ENCODE measurements around the gene HOTAIR. TPM values are rescaled to one million over a fixed set of nuclear protein-coding genes. Genes with fewer than 3 reads are reported as not detected.
A peak's percentile ranks its signal among the peaks of the same experiment; 100 is the strongest.

HOTAIR gene
- total RNA-seq, 1 donor from 2014 or later, result not detected

DNA sequence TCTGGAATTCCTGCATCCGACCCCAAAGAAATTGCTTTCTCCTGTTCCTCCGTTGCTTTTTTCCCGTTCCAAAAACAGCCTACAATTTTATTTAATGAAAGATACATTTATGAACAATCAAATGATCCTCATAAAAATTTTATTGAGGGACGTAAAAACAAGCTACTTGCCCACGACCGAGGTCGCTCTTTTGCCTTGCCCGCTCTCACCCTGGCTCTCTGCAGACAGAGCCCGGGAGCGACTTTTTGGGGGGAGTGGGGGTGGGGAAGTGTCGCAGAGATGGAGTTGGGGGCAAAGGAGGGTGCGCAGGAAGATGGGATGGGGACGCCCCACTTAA is 24.1 kb upstream of the HOTAIR start:
- H3K4me3 Mint-ChIP-seq, result no peak overlapping the region
- intact Hi-C loops (cut with micrococcal nuclease), result loop anchor here (5.0 to 10.0 kb wide), 3 partner anchors 33 to 64 kb away; partner anchors contain the start of genes HOXC13, HOXC4 and HOXC5
- H3K9me3 Mint-ChIP-seq, result no peaks in the 10 kb centered on the region
- H3K4me1 Mint-ChIP-seq, result peaks cover 23% of the 10 kb centered on the region
- no peak for DNase-seq
- peaks cover 3% of the 10 kb centered on the region for H3K36me3 Mint-ChIP-seq (ENCODE audit: low read depth)
- no peak overlapping the region for H3K27ac Mint-ChIP-seq
- H3K27me3 Mint-ChIP-seq, result peaks cover 89% of the 10 kb centered on the region

DNA sequence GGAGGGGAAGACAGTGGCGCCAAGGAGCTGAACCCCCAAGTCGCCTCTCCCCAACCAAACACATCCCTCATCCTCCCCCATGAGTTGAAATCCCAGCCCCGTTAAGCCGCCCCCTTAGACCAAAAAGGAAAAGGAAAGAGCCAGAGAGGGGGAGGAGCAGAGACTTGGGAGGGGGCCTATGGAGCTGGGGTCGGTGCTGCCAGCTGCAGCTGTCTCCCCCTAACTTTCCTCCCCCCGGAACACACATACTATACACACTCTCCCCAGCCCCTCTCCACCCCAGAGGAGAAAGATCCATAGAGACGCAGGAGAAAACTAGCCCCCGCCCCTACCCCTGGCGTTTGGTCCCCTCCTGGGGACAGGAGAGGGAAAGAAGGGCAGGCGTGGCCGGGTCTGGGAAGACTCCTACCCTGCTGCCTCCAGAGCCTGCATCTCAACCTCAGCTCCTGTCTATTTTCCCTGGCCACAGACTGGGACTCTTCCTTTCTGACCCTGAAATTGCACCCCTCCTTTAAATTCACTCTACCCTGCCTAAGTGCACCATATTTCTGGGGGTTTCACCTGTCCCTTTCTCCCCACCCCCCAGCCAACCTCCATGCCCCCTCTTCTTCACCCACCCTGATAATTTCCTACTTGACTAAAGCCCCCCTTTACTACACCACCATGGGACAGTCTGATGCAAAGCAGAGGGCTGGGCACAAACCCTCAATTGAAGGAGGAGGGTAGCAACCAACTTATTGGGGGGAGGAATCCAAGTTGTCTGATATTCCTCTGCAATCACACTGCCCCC is 23.6 kb upstream of the HOTAIR start:
- H3K4me3 Mint-ChIP-seq, result no peak overlapping the region
- DNase-seq, result no peak
- H3K36me3 Mint-ChIP-seq (ENCODE audit: low read depth), result peaks cover 3% of the 10 kb centered on the region
- H3K27me3 Mint-ChIP-seq, result peaks cover 90% of the 10 kb centered on the region
- intact Hi-C loops (cut with micrococcal nuclease), result loop anchor here (5.0 to 10.0 kb wide), 3 partner anchors 34 to 64 kb away; partner anchors contain the start of genes HOXC13, HOXC4 and HOXC5
- peaks cover 23% of the 10 kb centered on the region for H3K4me1 Mint-ChIP-seq
- no peaks in the 10 kb centered on the region for H3K9me3 Mint-ChIP-seq
- H3K27ac Mint-ChIP-seq, result no peak overlapping the region

DNA sequence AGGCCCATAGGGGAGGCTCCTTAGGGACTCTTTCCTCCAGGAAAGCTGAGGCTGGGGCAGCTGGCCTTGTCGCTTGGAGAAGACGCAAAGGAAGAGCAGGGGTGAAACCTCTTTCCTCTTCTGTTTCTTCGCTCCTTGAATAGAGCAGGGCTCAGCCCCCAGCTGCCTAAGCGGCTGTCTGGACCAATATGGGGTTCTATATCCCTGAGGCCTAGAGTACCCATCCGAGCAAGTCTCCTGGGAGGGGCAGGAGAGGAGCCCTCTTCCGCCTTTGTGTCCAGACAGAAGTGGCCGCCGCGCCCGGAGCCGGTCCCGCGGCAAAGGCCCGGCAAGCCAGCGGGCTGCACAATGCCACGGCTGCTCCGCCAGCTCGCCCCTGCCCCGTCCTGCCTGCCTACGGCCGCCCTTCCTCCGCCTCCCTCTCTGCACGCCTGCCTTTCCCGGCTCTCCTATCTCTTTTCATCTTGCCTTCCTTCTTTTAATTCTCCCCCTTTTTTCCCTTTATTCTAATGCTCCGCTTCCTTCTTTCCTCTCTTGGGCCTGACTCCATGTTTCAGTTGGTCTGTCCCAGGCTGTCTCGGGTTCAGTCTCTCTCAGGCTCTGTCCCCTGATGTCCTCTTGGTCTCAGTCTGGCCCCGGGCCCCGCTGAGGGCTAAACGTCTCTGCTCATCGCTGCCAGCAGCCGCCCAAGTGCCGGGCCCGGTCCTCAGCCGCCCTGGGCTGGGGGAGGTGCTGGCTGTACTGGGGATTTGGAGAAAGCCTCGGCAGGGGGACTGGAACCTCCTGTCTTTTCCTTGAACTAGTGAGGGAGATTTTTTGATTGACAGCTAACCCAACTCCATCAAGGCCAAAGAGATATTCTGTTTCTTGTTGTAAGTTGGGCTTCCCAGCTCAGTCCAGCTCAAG is 22.7 kb upstream of the HOTAIR start:
- H3K27me3 Mint-ChIP-seq, result peaks cover 89% of the 10 kb centered on the region
- no peak for DNase-seq
- peaks cover 3% of the 10 kb centered on the region for H3K36me3 Mint-ChIP-seq (ENCODE audit: low read depth)
- H3K4me1 Mint-ChIP-seq, result peaks cover 20% of the 10 kb centered on the region
- H3K9me3 Mint-ChIP-seq, result no peaks in the 10 kb centered on the region
- H3K27ac Mint-ChIP-seq, result no peak overlapping the region
- intact Hi-C loops (cut with micrococcal nuclease), result loop anchor here (2.0 to 10.0 kb wide), 4 partner anchors 15 to 63 kb away; partner anchors contain the start of genes HOXC13, HOXC4 and HOXC5
- no peak overlapping the region for H3K4me3 Mint-ChIP-seq

DNA sequence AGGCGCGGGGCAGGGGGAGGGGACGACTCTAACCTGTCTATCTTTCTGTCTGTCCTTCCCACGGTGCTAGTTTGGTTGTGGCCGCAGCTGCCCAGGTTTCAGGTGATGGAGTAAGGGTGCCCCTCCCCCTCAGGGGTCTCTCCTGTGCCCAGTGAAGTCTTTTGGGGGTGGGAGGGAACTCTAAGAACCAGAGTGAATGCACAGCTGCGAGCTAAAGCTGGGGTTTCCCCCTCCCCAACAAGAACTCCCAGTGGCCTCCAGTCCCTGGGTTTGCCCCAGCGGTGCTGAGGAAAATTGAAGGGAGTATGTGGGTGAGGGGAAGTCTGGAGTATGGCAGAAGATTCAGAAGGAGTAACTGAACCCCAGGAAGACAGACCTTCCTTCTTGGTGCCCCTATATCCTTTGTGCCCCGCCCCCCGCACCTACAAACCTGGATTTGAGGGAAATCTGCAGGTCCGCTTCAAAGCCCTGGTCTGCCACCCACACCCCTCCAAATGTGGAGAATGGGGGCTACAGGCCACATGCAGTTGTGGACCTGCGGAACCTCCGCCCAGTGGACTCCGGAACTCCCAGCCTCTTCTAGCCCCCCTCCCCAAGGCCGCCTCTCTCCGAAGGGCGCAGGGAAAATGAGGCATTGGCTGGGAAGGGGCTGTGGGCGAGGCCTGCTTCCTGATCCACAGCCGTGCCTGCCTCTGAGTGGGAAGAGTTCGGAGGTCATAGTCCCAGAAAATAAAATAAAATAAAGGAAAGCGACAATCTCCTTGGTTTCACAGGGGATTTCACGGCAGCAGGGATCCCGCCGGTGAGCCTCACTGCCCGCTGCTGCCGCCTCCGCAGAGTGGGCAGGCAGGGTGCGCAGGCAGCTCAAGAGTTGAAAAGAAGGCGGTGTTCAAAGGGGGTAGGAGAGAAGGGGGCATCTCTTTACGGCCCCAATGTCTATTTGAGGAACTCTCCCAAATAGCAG is 21.8 kb upstream of the HOTAIR start:
- H3K4me1 Mint-ChIP-seq, result peaks cover 18% of the 10 kb centered on the region
- intact Hi-C loops (cut with micrococcal nuclease), result loop anchor here (2.0 to 10.0 kb wide), 4 partner anchors 14 to 62 kb away; partner anchors contain the start of genes HOXC13, HOXC4 and HOXC5
- peaks cover 89% of the 10 kb centered on the region for H3K27me3 Mint-ChIP-seq
- DNase-seq, result no peak
- H3K4me3 Mint-ChIP-seq, result peak overlapping the region; percentile 75
- H3K36me3 Mint-ChIP-seq (ENCODE audit: low read depth), result peaks cover 3% of the 10 kb centered on the region
- H3K9me3 Mint-ChIP-seq, result no peaks in the 10 kb centered on the region
- H3K27ac Mint-ChIP-seq, result no peak overlapping the region

DNA sequence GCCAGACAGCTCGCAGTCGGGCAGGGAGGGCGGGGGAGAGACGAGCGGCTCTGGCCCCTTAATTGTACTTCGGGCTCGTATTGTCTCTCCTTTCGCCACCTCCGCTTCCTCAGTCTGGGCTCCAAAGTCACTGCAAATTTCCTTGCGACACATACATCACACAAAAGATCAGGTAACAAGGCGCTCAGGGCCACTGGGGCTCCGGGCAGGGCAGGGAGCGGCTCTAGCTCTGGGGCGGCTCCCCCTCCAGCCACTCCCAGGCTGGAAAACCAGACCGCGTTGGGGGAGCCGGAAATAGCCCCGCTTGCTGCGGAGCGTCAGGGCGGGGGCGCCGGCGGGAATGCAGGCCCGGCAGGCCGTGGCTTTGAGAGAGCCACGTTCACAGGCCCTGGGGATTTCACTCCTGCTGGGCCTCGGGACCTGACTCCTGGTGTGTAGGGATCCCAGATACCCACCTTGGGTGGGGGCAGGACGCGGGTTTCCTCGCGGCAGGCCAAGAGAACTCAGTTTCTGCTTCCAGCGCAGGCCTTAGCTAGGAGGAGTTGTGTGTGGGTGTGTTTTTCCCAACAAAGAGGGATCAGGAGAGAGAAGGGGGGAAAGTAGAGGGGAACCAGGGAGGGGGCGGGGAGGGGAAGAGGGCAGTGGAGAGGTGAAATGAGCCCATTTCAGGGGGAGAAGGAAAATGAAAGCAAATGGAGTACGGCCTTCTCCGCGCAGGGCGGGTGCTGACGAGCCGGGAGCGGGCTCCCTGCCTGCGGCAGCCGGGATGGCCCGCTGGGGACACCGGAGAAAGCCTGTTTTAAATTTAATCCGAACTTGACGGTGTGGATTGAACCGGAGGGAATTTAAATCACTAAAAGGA is 20.9 kb upstream of the HOTAIR start:
- Mint-ChIP-seq H3K4me3 (peak overlapping the region; percentile 75), H3K27me3 (peaks cover 87% of the 10 kb centered on the region), H3K4me1 (peaks cover 18% of the 10 kb centered on the region), H3K27ac (no peak overlapping the region), H3K36me3 (ENCODE audit: low read depth) (peaks cover 3% of the 10 kb centered on the region), H3K9me3 (no peaks in the 10 kb centered on the region)
- DNase-seq, result peak; percentile 74
- intact Hi-C loops (cut with micrococcal nuclease), result loop anchor here (2.0 to 10.0 kb wide), 5 partner anchors 13 to 61 kb away; partner anchors contain the start of genes HOXC12, HOXC13, HOXC4 and HOXC5

DNA sequence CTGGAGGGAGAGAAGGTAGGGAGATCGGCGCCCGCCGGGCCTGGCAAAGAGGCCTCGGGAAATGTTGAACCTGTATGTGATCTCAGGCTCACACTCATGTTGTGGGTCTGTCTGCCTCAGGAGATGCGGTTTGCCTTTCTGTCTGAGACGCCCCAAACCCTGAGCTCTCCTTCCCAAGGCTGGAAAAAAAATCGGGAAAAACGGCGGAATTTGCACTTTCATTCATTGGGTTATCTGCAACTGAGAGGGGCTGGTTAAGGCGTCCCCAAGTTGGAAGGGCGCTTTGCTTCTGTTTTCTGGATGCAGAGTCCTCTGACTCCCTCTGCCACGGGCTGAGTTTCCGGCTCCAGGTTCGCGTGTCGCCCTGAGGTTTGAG is 20.2 kb upstream of the HOTAIR start:
- Mint-ChIP-seq H3K9me3 (no peaks in the 10 kb centered on the region), H3K4me1 (peaks cover 18% of the 10 kb centered on the region), H3K4me3 (no peak overlapping the region), H3K27ac (no peak overlapping the region), H3K36me3 (ENCODE audit: low read depth) (peaks cover 3% of the 10 kb centered on the region), H3K27me3 (peaks cover 89% of the 10 kb centered on the region)
- intact Hi-C loops (cut with micrococcal nuclease), result loop anchor here (2.0 to 10.0 kb wide), 4 partner anchors 37 to 60 kb away; partner anchors contain the start of genes HOXC12, HOXC13, HOXC4 and HOXC5
- no peak for DNase-seq

DNA sequence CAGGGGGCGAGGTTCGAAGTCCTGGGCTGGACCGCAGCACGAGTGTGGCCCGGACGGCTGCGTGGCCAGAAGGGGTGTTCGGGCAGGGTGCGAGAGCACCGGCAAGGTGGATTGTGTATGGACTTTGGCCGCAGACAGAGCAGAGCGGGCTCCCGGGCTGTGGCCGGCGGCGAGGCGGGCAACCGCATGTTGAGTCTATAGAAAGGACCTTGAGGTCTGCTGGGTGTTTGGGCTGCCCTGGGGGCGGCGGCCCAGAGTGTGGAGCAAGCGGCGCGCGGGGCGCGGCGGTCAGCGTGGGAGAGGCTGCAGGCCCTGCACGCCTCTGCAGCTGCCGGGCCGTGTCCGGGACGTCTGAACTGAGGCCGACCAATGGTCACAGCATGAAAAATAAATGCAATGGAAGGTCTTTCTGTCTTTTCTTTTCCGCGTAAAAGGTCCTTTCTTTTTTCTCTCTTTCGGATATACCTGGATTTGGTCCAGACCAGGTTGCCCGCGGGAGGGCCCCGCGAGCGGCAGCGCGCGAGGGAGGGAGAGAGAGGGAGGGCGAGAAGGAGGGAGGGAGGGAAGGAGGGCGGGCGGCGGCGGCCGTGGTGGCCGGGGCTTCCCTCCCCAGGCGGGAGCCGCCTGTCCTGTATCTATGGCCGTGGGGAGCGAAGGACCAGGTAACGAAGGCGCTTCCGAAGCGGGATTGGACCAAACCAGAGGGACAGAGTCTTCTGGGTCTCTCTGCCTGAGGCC is 19.7 kb upstream of the HOTAIR start:
- no peaks in the 10 kb centered on the region for H3K9me3 Mint-ChIP-seq

DNA sequence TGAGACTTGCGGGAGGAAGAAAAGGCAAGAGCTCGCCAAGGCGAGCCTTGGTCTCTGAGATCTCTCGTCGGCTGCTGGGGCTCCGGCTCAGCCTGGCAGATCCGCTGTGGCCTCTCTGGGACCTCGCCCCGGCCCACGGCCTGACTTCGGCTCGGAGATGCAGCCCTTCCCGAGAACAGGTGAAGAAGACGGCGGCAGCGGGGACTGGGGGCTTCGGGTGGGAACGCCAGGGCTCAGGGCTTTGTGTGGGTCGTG is 19.2 kb upstream of the HOTAIR start:
- intact Hi-C loops (cut with micrococcal nuclease), result loop anchor here (2.0 to 10.0 kb wide), 2 partner anchors 39 to 59 kb away; partner anchors contain the start of genes HOXC12 and HOXC13
- peaks cover 27% of the 10 kb centered on the region for H3K4me1 Mint-ChIP-seq

More for the DNA sequence above, 19.7 kb upstream of the HOTAIR start:
- intact Hi-C loops (cut with micrococcal nuclease), result loop anchor here (2.0 to 10.0 kb wide), 4 partner anchors 38 to 60 kb away; partner anchors contain the start of genes HOXC12, HOXC13, HOXC4 and HOXC5
- no peak for DNase-seq
- peaks cover 3% of the 10 kb centered on the region for H3K36me3 Mint-ChIP-seq (ENCODE audit: low read depth)
- peak overlapping the region; percentile 42 for H3K4me3 Mint-ChIP-seq
- peak overlapping the region; percentile 79 for H3K27ac Mint-ChIP-seq
- peaks cover 22% of the 10 kb centered on the region for H3K4me1 Mint-ChIP-seq
- peaks cover 89% of the 10 kb centered on the region for H3K27me3 Mint-ChIP-seq

DNA sequence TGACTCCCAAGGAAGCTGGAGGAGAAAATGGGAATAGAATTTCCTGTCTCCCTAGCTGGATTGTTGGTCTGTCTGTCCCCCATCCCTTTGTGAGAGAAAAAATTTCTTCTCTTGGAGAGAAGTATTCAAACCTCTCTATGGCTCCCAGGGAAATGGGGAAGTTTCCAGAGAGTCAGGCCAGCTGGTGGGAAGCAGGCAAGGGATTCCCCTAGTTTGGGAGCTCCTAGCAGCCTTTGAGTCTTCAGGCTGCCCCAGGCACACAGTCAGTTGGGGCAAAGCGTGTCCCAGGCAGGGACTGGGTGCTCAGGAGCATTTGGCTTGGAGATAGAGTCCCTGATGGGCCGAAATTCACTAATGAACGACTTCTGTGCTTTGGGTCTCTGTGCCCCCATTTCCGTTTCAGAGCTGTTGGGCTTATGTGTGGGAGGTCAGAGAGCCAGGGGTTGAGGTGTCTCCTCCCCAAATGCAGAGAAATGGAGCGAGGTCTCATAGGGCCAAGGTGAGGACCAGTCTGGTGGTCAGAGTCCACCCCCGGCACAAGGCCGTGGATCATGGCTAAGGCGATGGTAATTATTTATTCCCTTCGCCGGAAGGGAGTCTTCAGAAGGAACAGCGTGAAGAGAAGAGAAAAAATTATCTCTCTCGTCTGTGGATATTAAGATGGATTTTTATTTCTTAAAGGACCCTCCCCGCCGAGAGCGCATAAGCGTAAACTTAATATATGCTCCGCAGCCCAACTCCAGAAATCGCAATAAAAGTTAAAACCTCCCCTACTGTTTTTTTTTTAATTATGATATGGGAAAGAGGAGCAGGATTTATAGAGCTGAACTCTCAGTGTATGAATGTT is 18.6 kb upstream of the HOTAIR start:
- peaks cover 28% of the 10 kb centered on the region for H3K4me1 Mint-ChIP-seq
- H3K4me3 Mint-ChIP-seq, result no peak overlapping the region
- H3K36me3 Mint-ChIP-seq (ENCODE audit: low read depth), result peaks cover 3% of the 10 kb centered on the region
- intact Hi-C loops (cut with micrococcal nuclease), result loop anchor here (2.0 to 10.0 kb wide), 2 partner anchors 39 to 59 kb away; partner anchors contain the start of genes HOXC12 and HOXC13
- DNase-seq, result no peak
- no peaks in the 10 kb centered on the region for H3K9me3 Mint-ChIP-seq
- peak overlapping the region; percentile 62 for H3K27ac Mint-ChIP-seq
- peaks cover 89% of the 10 kb centered on the region for H3K27me3 Mint-ChIP-seq

More for the DNA sequence above, 19.2 kb upstream of the HOTAIR start:
- Mint-ChIP-seq H3K27me3 (peaks cover 89% of the 10 kb centered on the region), H3K9me3 (no peaks in the 10 kb centered on the region), H3K36me3 (ENCODE audit: low read depth) (peaks cover 3% of the 10 kb centered on the region), H3K27ac (peak overlapping the region; percentile 79), H3K4me3 (peak overlapping the region; percentile 42)
- no peak for DNase-seq

DNA sequence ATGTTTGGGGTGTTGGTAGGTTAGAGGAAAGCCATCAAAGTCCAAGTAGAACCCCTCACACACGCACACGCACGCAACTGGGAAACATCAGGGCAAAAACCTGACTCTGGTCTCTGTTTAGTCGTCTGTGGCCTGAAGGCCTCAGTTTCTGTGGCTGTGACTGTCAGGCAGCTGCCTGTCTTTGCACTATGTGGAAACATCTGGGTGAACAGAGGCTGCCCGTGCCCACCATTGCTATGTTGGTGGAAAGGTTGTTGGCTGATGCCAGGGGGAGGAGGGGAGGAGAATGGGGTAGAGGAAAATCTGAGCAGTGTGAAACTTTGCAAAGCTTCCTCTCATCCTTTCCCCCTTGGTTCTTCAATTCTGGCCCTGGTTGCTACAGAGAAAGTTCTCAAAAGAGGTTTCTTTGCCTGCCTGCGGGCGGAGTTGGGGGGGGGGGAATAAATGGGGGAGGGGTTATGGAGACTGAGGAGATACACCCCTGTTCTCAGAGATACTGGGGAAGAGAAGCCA is 17.7 kb upstream of the HOTAIR start:
- Mint-ChIP-seq H3K27me3 (peaks cover 89% of the 10 kb centered on the region), H3K4me1 (peaks cover 28% of the 10 kb centered on the region), H3K27ac (no peak overlapping the region), H3K9me3 (no peaks in the 10 kb centered on the region), H3K4me3 (no peak overlapping the region), H3K36me3 (ENCODE audit: low read depth) (peaks cover 3% of the 10 kb centered on the region)
- no peak for DNase-seq
- intact Hi-C loops (cut with micrococcal nuclease), result loop anchor here (10.0 kb wide), 1 partner anchor 58 kb away; the partner anchor contains the start of gene HOXC13

DNA sequence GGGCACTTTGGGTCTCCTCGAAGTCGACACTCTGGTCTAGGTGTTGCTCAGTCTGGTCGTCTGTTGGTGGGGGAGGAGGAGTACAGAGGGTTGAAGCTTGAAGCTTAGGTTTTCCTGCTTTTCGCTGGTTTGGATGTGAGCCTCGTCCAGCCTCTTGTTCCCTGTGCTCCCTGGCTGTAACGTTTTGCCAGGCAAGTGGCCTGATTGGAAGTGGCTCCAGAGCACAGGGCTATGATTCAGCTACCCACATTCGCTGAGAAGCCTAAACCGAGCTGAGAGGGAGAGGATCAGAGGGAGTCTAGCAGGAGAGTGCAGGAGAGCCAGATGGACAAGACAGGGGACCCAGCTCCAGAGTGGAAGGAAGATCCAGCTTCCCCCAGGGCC is 16.3 kb upstream of the HOTAIR start:
- DNase-seq, result no peak
- H3K9me3 Mint-ChIP-seq, result no peaks in the 10 kb centered on the region
- intact Hi-C loops (cut with micrococcal nuclease), result loop anchor here (10.0 kb wide), 1 partner anchor 56 kb away; the partner anchor contains the start of gene HOXC13
- peaks cover 3% of the 10 kb centered on the region for H3K36me3 Mint-ChIP-seq (ENCODE audit: low read depth)
- no peak overlapping the region for H3K4me3 Mint-ChIP-seq
- H3K27me3 Mint-ChIP-seq, result peaks cover 93% of the 10 kb centered on the region
- H3K27ac Mint-ChIP-seq, result no peak overlapping the region
- H3K4me1 Mint-ChIP-seq, result peaks cover 26% of the 10 kb centered on the region
